GM12878 (cell line): ENCODE data around the gene ARHGEF10L. TPM values are rescaled to one million over a fixed set of nuclear protein-coding genes. Genes with fewer than 3 reads are reported as not detected.

Experiments
- ATAC-seq: fragments of 200-7000 bp; cut with Tn5 transposase; 3 replicates; pipeline ENCODE4 v1.9.1; 2020; ENCODE audit warnings: mild to moderate bottlenecking, moderate library complexity
- BruUV-seq: library from RNA; stranded (reverse); fragments of 400-500 nt; replicated peaks from 2 replicates; lab custom pipeline; 2021; lab: Mats Ljungman, UMichigan
- CTCF ChIA-PET: fragments of 300-600 bp; sonication (Branson Sonifier 250); formaldehyde crosslinking; extraction: SDS; loops from one replicate; lab custom pipeline; 2021; ENCODE audit warnings: inconsistent platforms; lab: Yijun Ruan, JAX
- POLR2A ChIA-PET: fragments of 350-600 bp; formaldehyde crosslinking; extraction: SDS; loops from one replicate; lab custom pipeline; 2021; ENCODE audit warnings: inconsistent platforms; lab: Charles Lee
- RAD21 ChIA-PET: fragments of 300-600 bp; sonication (Branson Sonifier 250); formaldehyde crosslinking; loops from one replicate; lab custom pipeline; 2023; ENCODE audit warnings: antibody characterized with exemption; ENCODE audit not compliant: unreplicated experiment; lab: Charles Lee
- SMC1A ChIA-PET: fragments of 300-600 bp; sonication (Branson Sonifier 250); formaldehyde crosslinking; loops from one replicate; lab custom pipeline; 2023; ENCODE audit not compliant: unreplicated experiment, uncharacterized antibody; lab: Charles Lee
- DNase-seq: peaks from one replicate; pipeline ENCODE4 v3.0.0-alpha.2; 2011; ENCODE audit warnings: low read depth, low spot score
- FAIRE-seq: peaks from 3 replicates; lab custom pipeline; 2011; peaks lifted over from hg19 to GRCh38; lab: Jason Lieb, UNC
- H2AFZ ChIP-seq: 2 replicates; pipeline ENCODE4 v1.6.0; 2011; ENCODE audit warnings: low read depth, low read length, control low read depth; ENCODE audit not compliant: control insufficient read depth
- H3K27ac ChIP-seq: 2 replicates; pipeline ENCODE4 v1.5.1; 2011; ENCODE audit warnings: control low read depth; ENCODE audit not compliant: control insufficient read depth, insufficient read depth
- H3K27me3 ChIP-seq, 2 experiments: replicated peaks in 1 of 2; 2 replicates each; pipeline versions ENCODE4 v1.6.0 to v1.6.1; 2011; ENCODE audit warnings: low read length in 1 of 2; ENCODE audit not compliant: control insufficient read depth in 2 of 2, insufficient read depth in 2 of 2
- H3K36me3 ChIP-seq, 2 experiments: 2 replicates each; pipeline ENCODE4 v1.5.1; 2011; ENCODE audit warnings: low read length in 1 of 2; ENCODE audit not compliant: control insufficient read depth in 2 of 2, insufficient read depth in 2 of 2
- H3K4me1 ChIP-seq: 2 replicates; pipeline ENCODE4 v1.6.1; 2011; ENCODE audit warnings: mild to moderate bottlenecking, low read length, moderate library complexity, mixed read lengths; ENCODE audit not compliant: control insufficient read depth, insufficient read depth
- H3K4me2 ChIP-seq: 2 replicates; pipeline ENCODE4 v1.6.0; 2011; ENCODE audit warnings: control low read depth; ENCODE audit not compliant: control insufficient read depth, insufficient read depth
- H3K4me3 ChIP-seq: fragments of 200-600 bp; sonication (generic); 2 replicates; pipeline ENCODE4 v1.5.1; 2016
- H3K79me2 ChIP-seq: 2 replicates; pipeline ENCODE4 v1.6.0; 2011; ENCODE audit warnings: low read length; ENCODE audit not compliant: control insufficient read depth, insufficient read depth
- H3K9ac ChIP-seq: 2 replicates; pipeline ENCODE4 v1.8.0; 2011; ENCODE audit warnings: low read length, control low read depth, mixed read lengths; ENCODE audit not compliant: control insufficient read depth, insufficient read depth
- H3K9me3 ChIP-seq: replicated peaks from 3 replicates; pipeline ENCODE4 v1.5.1; 2011; ENCODE audit warnings: mild to moderate bottlenecking, low read length; ENCODE audit not compliant: control insufficient read depth, insufficient read depth
- H4K20me1 ChIP-seq: 2 replicates; pipeline ENCODE4 v1.6.0; 2011; ENCODE audit not compliant: control insufficient read depth, insufficient read depth
- KLF5 ChIP-seq: fragments of 450-650 bp; IDR thresholded peaks from 2 replicates; pipeline ENCODE4 v1.6.1; 2014; ENCODE audit warnings: mild to moderate bottlenecking; ENCODE audit not compliant: partially characterized antibody
- LARP7 ChIP-seq: fragments of 450-650 bp; IDR thresholded peaks from 2 replicates; pipeline ENCODE4 v1.6.1; 2017; ENCODE audit warnings: mild to moderate bottlenecking
- MEF2B ChIP-seq: fragments of 450-650 bp; IDR thresholded peaks from 2 replicates; pipeline ENCODE4 v1.6.1; 2018; ENCODE audit warnings: mild to moderate bottlenecking, moderate library complexity; ENCODE audit not compliant: partially characterized antibody, poor library complexity, severe bottlenecking
- RAD21 ChIP-seq: IDR thresholded peaks from 2 replicates; pipeline ENCODE4 v1.6.1; 2011; ENCODE audit warnings: mild to moderate bottlenecking, low read depth, low read length, moderate library complexity; ENCODE audit not compliant: insufficient read depth
- STAT3 ChIP-seq: IDR thresholded peaks from 2 replicates; pipeline ENCODE4 v1.6.1; 2011; ENCODE audit warnings: low read depth, low read length, improper control_type of control experiment
- ZNF274 ChIP-seq: IDR thresholded peaks from one replicate; pipeline ENCODE4 v1.8.0; 2011; ENCODE audit not compliant: insufficient read length, insufficient read depth
- WGBS: methylation state at CpG from one replicate; pipeline ENCODE4 v1.1.6; 2016; ENCODE audit warnings: low lambda C conversion rate; ENCODE audit not compliant: insufficient replicate concordance, insufficient coverage; ENCODE audit errors: missing lambda C conversion rate; 5-methylcytosine and 5-hydroxymethylcytosine counted together
- in situ Hi-C: fragments of 300-500 bp; cut with MboI; formaldehyde crosslinking; loops from 9 replicates; pipeline ENCODE4 v1.14.3; 2018; ENCODE audit warnings: mixed read lengths
- intact Hi-C: fragments of 100-400 bp; cut with micrococcal nuclease; formaldehyde crosslinking; loops from one replicate; pipeline ENCODE4 v1.14.2; 2022; ENCODE audit not compliant: unreplicated experiment
- polyA plus RNA-seq, 11 experiments: library from polyadenylated mRNA; depleted of rRNA in 4 of 11; unstranded in 6 of 11; stranded (reverse) in 5 of 11; fragments of >200 nt; fragmentation: Nextera tagmentation in 4 of 11; fragmentation: Illumina TruSeq in 1 of 11; extraction: Ambion mirVana in 4 of 11; extraction: Trizol in 1 of 11; gene quantifications; 1 replicate in 1 of 11; 2 replicates in 10 of 11; pipeline versions ENCODE4 v1.2.1 to v1.2.3, GENCODE V29; 2011 to 2016; ENCODE audit warnings: inconsistent platforms in 2 of 11, missing spikeins in 2 of 11, low read depth in 1 of 11
- total RNA-seq, 4 experiments: library from RNA; depleted of rRNA in 3 of 4; stranded (reverse); fragments of >200 nt in 3 of 4; fragmentation: Illumina TruSeq in 1 of 4; extraction: Trizol in 1 of 4; gene quantifications; 2 replicates each; pipeline versions ENCODE4 v1.2.1 to v1.2.3, GENCODE V29; 2013 to 2021
- TF ChIP-seq, protein P1 (sequence below): fragments of 450-650 bp; IDR thresholded peaks from 2 replicates; pipeline ENCODE4 v1.6.1; 2016; ENCODE audit warnings: mild to moderate bottlenecking
- TF ChIP-seq, protein P2 (sequence below): fragments of 450-650 bp; IDR thresholded peaks from 2 replicates; pipeline ENCODE4 v1.6.1; 2016; ENCODE audit warnings: mild to moderate bottlenecking, moderate library complexity, borderline replicate concordance

The ARHGEF10L gene
- total and polyA plus RNA-seq, 10 of the 15 experiments (the other 5 are each of a cell fraction or from before 2014, with no cell fraction given): 0.05 to 0.94 (median 0.28) TPM; not detected in 2

DNA sequence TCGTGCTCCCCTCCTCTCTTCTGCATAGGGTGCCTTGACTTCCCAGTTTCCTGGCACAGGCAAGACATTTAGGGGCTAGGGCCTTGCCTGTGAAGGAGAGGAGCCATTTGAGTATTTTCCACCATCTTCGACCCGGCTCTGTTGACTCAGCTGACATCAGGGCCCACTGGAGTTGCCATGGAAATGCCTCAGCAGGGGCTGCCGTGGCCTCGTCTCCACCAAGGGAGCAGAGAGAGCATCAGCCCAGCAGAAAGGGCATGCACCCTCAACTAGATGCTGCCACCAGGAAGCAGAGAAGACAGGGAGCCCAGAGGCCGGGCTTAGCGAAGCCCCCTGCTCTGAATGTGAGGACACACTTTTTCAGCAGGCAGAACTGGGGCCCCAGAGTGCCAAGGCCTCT lies 113.8 kb downstream of the ARHGEF10L start:
- Histone ChIP-seq H3K79me2 (no peaks in the 10 kb centered on the region), H3K36me3 (no peaks in the 10 kb centered on the region), H3K9me3 (no peaks in the 10 kb centered on the region), H3K4me3 (no peak overlapping the region), H3K4me1 (no peaks in the 10 kb centered on the region), H3K4me2 (no peak overlapping the region), H3K27ac (no peak overlapping the region), H3K27me3 (no peaks in the 10 kb centered on the region; a peak in 1 of 4 replicates), H2AFZ (no peak overlapping the region), H4K20me1 (no peaks in the 10 kb centered on the region), H3K9ac (no peak overlapping the region)
- SMC1A ChIA-PET: no interaction called here
- DNase-seq: no peak
- no peak for FAIRE-seq
- no peak for TF ChIP-seq LARP7
- TF ChIP-seq MEF2B: no peak
- no peak for TF ChIP-seq ZNF274
- WGBS: 0% methylated on average over 7 of the region's 7 CpGs
- BruUV-seq: no TSS peak
- RAD21 ChIA-PET: interaction anchor here (0.6 kb wide), 1 partner anchor 8 kb away, joined by 3 read pairs; no protein-coding TSS in a partner anchor
- POLR2A ChIA-PET: no interaction called here
- ATAC-seq: no peak
- CTCF ChIA-PET: interaction anchor here (0.8 kb wide), 1 partner anchor 8 kb away, joined by 3 read pairs; no protein-coding TSS in a partner anchor
- in situ Hi-C loops: no loop called here
- intact Hi-C loops: no loop called here

DNA sequence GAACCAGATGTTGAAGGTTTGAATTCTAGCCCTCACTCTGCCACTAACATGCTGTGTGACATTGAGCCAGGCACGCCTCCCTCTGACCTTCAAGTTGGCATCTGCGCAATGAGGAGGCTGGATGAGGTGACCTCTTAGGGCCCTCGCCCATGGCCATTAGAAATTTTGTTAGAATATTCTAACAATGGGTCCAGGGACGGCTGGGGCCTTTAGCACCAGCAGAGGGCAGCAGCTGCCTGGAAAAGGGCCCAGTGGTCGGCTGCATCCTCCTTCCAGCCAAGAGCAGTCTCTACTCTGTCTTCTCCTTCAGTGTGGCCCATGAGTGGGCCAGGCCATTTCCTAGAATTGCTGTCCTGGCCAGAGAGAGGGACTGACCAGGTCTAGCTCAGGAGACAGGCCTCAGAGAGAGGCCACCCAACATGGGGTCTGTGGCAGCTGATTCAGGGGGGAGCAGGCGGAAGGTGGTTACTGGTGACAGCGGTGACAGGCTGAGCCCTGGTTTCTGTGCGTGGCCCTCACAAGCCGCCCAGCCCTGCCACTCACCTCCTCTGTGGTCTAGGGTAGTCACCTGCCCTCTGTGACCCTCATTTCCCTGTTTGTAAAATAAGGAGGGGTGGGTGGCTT lies 114.3 kb downstream of the ARHGEF10L start:
- ATAC-seq (peak; percentile 87), FAIRE-seq (no peak), DNase-seq (no peak)
- POLR2A ChIA-PET: no interaction called here
- Histone ChIP-seq H2AFZ (no peak overlapping the region), H3K9ac (no peak overlapping the region), H3K27me3 (no peaks in the 10 kb centered on the region; a peak in 1 of 4 replicates), H3K9me3 (no peaks in the 10 kb centered on the region), H4K20me1 (no peaks in the 10 kb centered on the region), H3K4me1 (no peaks in the 10 kb centered on the region), H3K4me2 (no peak overlapping the region), H3K4me3 (no peak overlapping the region), H3K27ac (no peak overlapping the region), H3K79me2 (no peaks in the 10 kb centered on the region), H3K36me3 (no peaks in the 10 kb centered on the region)
- RAD21 ChIA-PET: no interaction called here
- WGBS: 17% methylated on average over 9 of the region's 9 CpGs
- intact Hi-C loops (no loop called here), in situ Hi-C loops (no loop called here)
- CTCF ChIA-PET: interaction anchor here (0.8 kb wide), 1 partner anchor 7 kb away, joined by 3 read pairs; no protein-coding TSS in a partner anchor
- SMC1A ChIA-PET: no interaction called here
- no TSS peak for BruUV-seq
- no peak for TF ChIP-seq KLF5
- no peak for TF ChIP-seq STAT3
- TF ChIP-seq, protein P1, sequence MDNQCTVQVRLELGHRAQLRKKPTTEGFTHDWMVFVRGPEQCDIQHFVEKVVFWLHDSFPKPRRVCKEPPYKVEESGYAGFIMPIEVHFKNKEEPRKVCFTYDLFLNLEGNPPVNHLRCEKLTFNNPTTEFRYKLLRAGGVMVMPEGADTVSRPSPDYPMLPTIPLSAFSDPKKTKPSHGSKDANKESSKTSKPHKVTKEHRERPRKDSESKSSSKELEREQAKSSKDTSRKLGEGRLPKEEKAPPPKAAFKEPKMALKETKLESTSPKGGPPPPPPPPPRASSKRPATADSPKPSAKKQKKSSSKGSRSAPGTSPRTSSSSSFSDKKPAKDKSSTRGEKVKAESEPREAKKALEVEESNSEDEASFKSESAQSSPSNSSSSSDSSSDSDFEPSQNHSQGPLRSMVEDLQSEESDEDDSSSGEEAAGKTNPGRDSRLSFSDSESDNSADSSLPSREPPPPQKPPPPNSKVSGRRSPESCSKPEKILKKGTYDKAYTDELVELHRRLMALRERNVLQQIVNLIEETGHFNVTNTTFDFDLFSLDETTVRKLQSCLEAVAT: no peak
- peak; percentile 50 for TF ChIP-seq RAD21
- TF ChIP-seq, protein P2, sequence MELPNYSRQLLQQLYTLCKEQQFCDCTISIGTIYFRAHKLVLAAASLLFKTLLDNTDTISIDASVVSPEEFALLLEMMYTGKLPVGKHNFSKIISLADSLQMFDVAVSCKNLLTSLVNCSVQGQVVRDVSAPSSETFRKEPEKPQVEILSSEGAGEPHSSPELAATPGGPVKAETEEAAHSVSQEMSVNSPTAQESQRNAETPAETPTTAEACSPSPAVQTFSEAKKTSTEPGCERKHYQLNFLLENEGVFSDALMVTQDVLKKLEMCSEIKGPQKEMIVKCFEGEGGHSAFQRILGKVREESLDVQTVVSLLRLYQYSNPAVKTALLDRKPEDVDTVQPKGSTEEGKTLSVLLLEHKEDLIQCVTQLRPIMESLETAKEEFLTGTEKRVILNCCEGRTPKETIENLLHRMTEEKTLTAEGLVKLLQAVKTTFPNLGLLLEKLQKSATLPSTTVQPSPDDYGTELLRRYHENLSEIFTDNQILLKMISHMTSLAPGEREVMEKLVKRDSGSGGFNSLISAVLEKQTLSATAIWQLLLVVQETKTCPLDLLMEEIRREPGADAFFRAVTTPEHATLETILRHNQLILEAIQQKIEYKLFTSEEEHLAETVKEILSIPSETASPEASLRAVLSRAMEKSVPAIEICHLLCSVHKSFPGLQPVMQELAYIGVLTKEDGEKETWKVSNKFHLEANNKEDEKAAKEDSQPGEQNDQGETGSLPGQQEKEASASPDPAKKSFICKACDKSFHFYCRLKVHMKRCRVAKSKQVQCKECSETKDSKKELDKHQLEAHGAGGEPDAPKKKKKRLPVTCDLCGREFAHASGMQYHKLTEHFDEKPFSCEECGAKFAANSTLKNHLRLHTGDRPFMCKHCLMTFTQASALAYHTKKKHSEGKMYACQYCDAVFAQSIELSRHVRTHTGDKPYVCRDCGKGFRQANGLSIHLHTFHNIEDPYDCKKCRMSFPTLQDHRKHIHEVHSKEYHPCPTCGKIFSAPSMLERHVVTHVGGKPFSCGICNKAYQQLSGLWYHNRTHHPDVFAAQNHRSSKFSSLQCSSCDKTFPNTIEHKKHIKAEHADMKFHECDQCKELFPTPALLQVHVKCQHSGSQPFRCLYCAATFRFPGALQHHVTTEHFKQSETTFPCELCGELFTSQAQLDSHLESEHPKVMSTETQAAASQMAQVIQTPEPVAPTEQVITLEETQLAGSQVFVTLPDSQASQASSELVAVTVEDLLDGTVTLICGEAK: no peak
